HG02623 (cell line): Measurements from ENCODE around the gene COL6A6.
"Not testable (repeated sequence)": the region's sequence is repeated elsewhere in the genome, so short reads cannot be mapped to it uniquely, and the experiment has no call there.

ENCODE experiments used
- ATAC-seq: cut with Tn5 transposase; IDR thresholded peaks from one replicate; pipeline ENCODE4 v1.9.1; 2021; ENCODE audit warnings: moderate library complexity; ENCODE audit not compliant: unreplicated experiment

Gene COL6A6

GRCh38 chr3:130537673-130538304 is 20.8 kb downstream of the COL6A6 start:
- no peak for ATAC-seq

DNA sequence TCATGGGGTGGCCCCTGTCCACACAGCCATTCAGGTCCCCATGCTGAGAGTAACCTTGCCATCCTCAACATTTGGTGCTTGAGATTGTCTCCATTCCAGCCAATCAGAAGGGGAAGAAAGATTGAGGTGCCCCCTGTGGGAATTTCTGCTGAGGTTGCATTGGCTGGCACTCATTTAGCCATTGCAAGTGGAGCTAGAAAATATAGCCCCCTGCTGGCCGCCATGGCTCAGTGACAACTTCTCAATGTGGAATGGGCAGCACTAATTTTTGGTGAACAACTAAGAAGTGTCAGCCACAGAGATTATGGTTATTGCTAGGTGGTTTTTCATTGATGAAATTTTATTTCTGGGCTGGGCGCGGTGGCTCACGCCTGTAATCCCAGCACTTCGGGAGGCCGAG is 22.0 kb downstream of the COL6A6 start:
- ATAC-seq: no peak

DNA sequence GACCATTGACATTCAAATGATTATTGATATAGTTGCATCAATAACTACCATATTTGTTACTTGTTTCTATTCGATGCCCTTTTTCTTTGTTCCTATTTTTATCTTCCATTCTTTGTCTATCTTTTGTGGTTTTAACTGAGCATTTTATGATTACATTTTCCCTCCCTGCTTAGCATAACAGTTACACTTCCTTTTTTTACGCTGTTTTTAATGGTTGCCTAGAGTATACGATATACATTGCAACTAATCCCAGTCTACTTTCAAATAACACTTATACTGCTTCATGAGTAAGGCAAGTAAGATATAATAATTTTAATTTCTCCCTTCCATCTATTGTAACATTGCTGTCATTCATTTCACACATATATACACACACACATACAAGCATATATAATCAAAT is 26.3 kb downstream of the COL6A6 start:
- ATAC-seq: no peak

- no peak for ATAC-seq
Observed at GRCh38 chr3:130546920-130547679, 30.1 kb downstream of the COL6A6 start.

GRCh38 chr3:130547680-130548065 is 30.7 kb downstream of the COL6A6 start:
- not testable (repeated sequence) for ATAC-seq

- no peak for ATAC-seq
Observed at GRCh38 chr3:130548356-130548755, 31.4 kb downstream of the COL6A6 start.

DNA sequence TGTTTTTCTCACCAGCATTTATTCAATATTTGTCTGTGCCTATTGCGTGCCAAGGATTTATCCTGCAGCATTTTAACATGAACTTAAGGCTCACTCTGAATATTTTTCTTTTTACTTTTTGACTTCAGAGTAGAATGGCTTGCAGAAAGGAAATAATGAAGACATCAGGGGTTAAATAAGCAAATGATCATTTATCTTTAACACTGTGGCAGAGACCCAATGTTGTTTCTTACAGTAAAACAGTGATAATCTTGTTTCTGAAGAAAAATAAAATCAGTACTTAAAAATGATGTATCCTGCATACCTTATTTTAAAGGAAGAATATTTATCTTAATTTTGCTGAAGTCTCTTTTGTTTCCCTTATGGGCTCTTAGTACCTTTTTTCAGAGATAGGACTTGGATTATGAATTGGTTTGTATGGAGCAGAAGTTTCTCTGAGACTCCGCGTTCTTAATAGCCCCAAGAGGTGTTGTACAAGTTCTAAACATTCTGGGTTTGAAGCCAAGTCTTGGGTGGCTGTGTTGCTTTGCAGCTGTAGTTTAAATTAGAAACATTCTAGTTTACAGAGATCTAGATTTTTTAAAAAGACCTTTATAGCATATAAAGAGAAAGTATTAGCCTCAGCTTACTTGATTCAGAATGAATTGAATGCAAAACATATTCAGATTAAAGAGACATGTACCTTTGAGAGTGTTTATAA is 40.5 kb downstream of the COL6A6 start:
- no peak for ATAC-seq

DNA sequence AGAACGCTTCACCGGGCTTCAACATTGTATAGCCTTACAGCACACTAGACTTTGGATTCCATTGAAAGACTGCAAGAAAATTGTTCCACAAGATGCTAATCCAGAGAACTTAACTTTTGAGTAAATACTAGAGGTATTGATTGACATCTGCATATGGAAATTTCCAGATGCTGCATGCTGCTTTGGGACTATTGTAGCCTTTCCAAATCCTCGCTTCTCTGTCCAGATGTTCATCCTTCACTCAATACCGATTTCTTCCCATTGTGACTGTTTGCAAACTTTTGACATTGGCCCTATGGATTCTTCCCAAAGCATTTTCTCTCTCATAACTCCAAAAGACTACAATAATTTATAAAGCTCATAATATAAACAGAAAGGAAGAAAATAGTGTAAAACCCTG is 41.4 kb downstream of the COL6A6 start:
- no peak for ATAC-seq

DNA sequence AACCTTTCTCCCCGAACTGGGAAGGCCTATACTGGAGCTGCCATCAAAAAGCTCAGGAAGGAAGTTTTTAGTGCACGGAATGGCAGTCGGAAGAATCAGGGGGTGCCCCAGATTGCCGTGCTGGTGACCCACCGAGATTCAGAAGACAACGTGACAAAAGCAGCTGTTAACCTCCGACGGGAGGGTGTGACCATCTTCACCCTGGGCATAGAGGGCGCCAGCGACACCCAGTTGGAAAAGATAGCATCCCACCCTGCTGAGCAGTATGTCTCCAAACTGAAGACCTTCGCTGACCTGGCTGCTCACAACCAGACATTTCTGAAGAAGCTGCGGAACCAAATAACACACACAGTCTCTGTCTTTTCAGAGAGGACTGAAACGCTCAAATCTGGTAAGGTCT is 48.2 kb downstream of the COL6A6 start:
- no peak for ATAC-seq
